Testis (tissue), 2 donors: ENCODE data around the gene ADCK2.
"Not testable (repeated sequence)": the region's sequence is repeated elsewhere in the genome, so short reads cannot be mapped to it uniquely, and the experiment has no call there.

Experiments used
- CTCF ChIP-seq, 3 experiments: fragments of 450-650 bp in 2 of 3; fragments of 200-600 bp in 1 of 3; sonication (generic) in 1 of 3; IDR thresholded peaks; one replicate each; pipeline ENCODE4 v1.5.1; 2016 to 2019; ENCODE audit warnings: antibody characterized with exemption in 3 of 3, mild to moderate bottlenecking in 2 of 3, moderate library complexity in 1 of 3
- POLR2A ChIP-seq: fragments of 450-650 bp; IDR thresholded peaks from one replicate; pipeline ENCODE4 v1.6.1; 2017; ENCODE audit warnings: antibody characterized with exemption, mild to moderate bottlenecking, moderate library complexity

GRCh38 chr7:140662938-140663337 is 9.8 kb upstream of the ADCK2 start:
- not testable (repeated sequence) for TF ChIP-seq CTCF (IDR thresholded peaks at IDR 0.05); POLR2A
